HG02763 (cell line): ENCODE data around the gene EYA2.
"Not testable (repeated sequence)": the region's sequence is repeated elsewhere in the genome, so short reads cannot be mapped to it uniquely, and the experiment has no call there.

Experiments used
- ATAC-seq: cut with Tn5 transposase; IDR thresholded peaks from one replicate; pipeline ENCODE4 v1.9.1; 2021; ENCODE audit warnings: mild to moderate bottlenecking, moderate library complexity; ENCODE audit not compliant: unreplicated experiment

Gene EYA2

GRCh38 chr20:46894971-46895905, 595 bp downstream of the EYA2 start:
- no peak for ATAC-seq

- no peak for ATAC-seq
These were observed 1.2 kb downstream of the EYA2 start for GRCh38 chr20:46895906-46896242.

GRCh38 chr20:46897328-46897880, 2.8 kb downstream of the EYA2 start:
- no peak for ATAC-seq

- ATAC-seq, result no peak
These were observed 3.8 kb downstream of the EYA2 start for GRCh38 chr20:46898423-46898822.

GRCh38 chr20:46899621-46900020, 5.0 kb downstream of the EYA2 start:
- ATAC-seq, result no peak

- ATAC-seq, result no peak
These were observed 5.4 kb downstream of the EYA2 start for GRCh38 chr20:46900086-46900485.

- no peak for ATAC-seq
These were observed 6.2 kb downstream of the EYA2 start for GRCh38 chr20:46900826-46901225.

- ATAC-seq, result no peak
These were observed 7.0 kb downstream of the EYA2 start for GRCh38 chr20:46901638-46902037.

- ATAC-seq, result no peak
These were observed 8.6 kb downstream of the EYA2 start for GRCh38 chr20:46903256-46903655.

- ATAC-seq, result no peak
These were observed 9.3 kb downstream of the EYA2 start for GRCh38 chr20:46903937-46904336.

GRCh38 chr20:46905364-46906125, 10.9 kb downstream of the EYA2 start:
- no peak for ATAC-seq

- ATAC-seq, result no peak
These were observed 18.8 kb downstream of the EYA2 start for GRCh38 chr20:46913329-46914044.

GRCh38 chr20:46914789-46915379, 20.2 kb downstream of the EYA2 start:
- no peak for ATAC-seq

GRCh38 chr20:46915575-46916257, 21.1 kb downstream of the EYA2 start:
- no peak for ATAC-seq

GRCh38 chr20:46916258-46916603, 21.6 kb downstream of the EYA2 start:
- ATAC-seq, result no peak

GRCh38 chr20:46917155-46917554, 22.5 kb downstream of the EYA2 start:
- no peak for ATAC-seq

- ATAC-seq, result no peak
These were observed 25.5 kb downstream of the EYA2 start for GRCh38 chr20:46920114-46920513.

- not testable (repeated sequence) for ATAC-seq
These were observed 28.2 kb downstream of the EYA2 start for GRCh38 chr20:46922841-46923240.

- no peak for ATAC-seq
These were observed 28.9 kb downstream of the EYA2 start for GRCh38 chr20:46923550-46923949.

- ATAC-seq, result no peak
These were observed 34.0 kb downstream of the EYA2 start for GRCh38 chr20:46928580-46929132.
